ENCODE measurements around the gene C6orf120. TPM values are rescaled to one million over a fixed set of nuclear protein-coding genes. Genes with fewer than 3 reads are reported as not detected.

C6orf120 gene
- total and polyA plus RNA-seq, 2 of the 13 experiments (the other 11 are each of a cell fraction or from before 2014, with no cell fraction given) = 21.7 to 29.9 TPM

DNA sequence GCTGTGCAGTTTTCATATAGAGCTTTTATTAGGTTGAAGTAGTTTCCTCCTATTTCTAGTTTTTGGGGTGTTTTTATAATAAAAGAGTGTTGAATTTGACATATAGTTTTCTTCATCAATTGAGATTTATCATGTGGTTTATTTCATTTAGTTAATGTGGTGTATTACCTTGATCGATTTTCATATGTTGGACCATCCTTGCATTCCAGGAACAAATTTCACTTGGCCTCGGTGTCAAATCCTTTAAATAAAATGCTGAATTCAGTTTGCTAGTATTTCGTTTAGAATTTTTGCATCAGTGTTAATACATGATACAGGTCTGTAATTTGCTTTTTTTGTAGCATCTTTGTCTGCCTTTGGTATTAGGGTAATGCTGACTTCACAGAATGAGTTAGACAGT is 43.5 kb downstream of the C6orf120 start:
- H2AFZ ChIP-seq (ENCODE audit: low read length) = no peak overlapping the region
- H3K27me3 ChIP-seq (ENCODE audit: control insufficient read depth in 1 of 2, insufficient read depth in 2 of 2, low read length in 2 of 2) = peaks cover 0 to 2% of the 10 kb centered on the region in 2 experiments; a peak in 2 of 5 replicates
- ChIA-PET CTCF (ENCODE audit: low intra/inter-chr PET ratio, low total read pairs) (no interaction called here), POLR2A (no interaction called here)
- H4K20me1 ChIP-seq (ENCODE audit: insufficient read depth, low read length) = no peaks in the 10 kb centered on the region
- no peak overlapping the region for H3K4me2 ChIP-seq (ENCODE audit: low read depth, low read length)
- peaks cover 22% of the 10 kb centered on the region for H3K4me1 ChIP-seq (ENCODE audit: insufficient read depth, low read length)
- H3K27ac ChIP-seq (ENCODE audit: extremely low read length, insufficient read depth, low read length) = no peak overlapping the region
- H3K79me2 ChIP-seq (ENCODE audit: insufficient read depth, low read length) = peaks cover 11% of the 10 kb centered on the region
- DNase-seq (ENCODE audit: low spot score) (no peak), FAIRE-seq (no peak), ATAC-seq (no peak)
- in situ Hi-C loops (cut with HindIII; ENCODE audit: extremely low pct_ligation_motif_present, low pct_unique_long_range_greater_than_20kb) = no loop called here
- H3K36me3 ChIP-seq (replicated peaks in 1 of 2; ENCODE audit: control insufficient read depth in 1 of 2, insufficient read depth in 2 of 2, low read length in 2 of 2) = no peaks in the 10 kb centered on the region
- BruUV-seq (replicated peaks) = no TSS peak
- no peak overlapping the region for H3K4me3 ChIP-seq (replicated peaks in 1 of 3; ENCODE audit: insufficient read depth in 1 of 3, low read depth in 2 of 3, low read length in 3 of 3)
- H3K9me3 ChIP-seq (ENCODE audit: low read length) = no peaks in the 10 kb centered on the region
- intact Hi-C loops (cut with micrococcal nuclease; ENCODE audit: unreplicated experiment) = no loop called here
- no peak overlapping the region for H3K9ac ChIP-seq (ENCODE audit: insufficient read depth, low read depth, low read length)
- WGBS (ENCODE audit: low lambda C conversion rate) = 57% methylated on average over 3 of the region's 3 CpGs
- TF ChIP-seq MAFF (IDR thresholded peaks at IDR 0.05; ENCODE audit: low read depth, low read length) (peak; percentile 31; the same call in 1 of the 2 replicates), ZNF569 (CRISPR knock-in tag; IDR thresholded peaks at IDR 0.05; ENCODE audit: borderline replicate concordance) (no peak), MAFK (conservative IDR thresholded peaks at IDR 0.05 in 1 of 2, IDR thresholded peaks at IDR 0.05 in 1 of 2; ENCODE audit: low read length in 2 of 2) (0 out of 4 replicates have a peak, but pooled peaks of 1 of the 2 experiments have one; percentile 16), SNAPC2 (CRISPR knock-in tag; IDR thresholded peaks at IDR 0.05) (no peak)

- no peaks in the 10 kb centered on the region; a peak in 2 of 5 replicates for H3K27me3 ChIP-seq (ENCODE audit: control insufficient read depth in 1 of 2, insufficient read depth in 2 of 2, low read length in 2 of 2)
- intact Hi-C loops (cut with micrococcal nuclease; ENCODE audit: unreplicated experiment) = no loop called here
- H3K9me3 ChIP-seq (ENCODE audit: low read length) = no peaks in the 10 kb centered on the region
- ATAC-seq = no peak
- H3K4me1 ChIP-seq (ENCODE audit: insufficient read depth, low read length) = peaks cover 22% of the 10 kb centered on the region
- no peak for TF ChIP-seq ZNF550 (CRISPR knock-in tag; IDR thresholded peaks at IDR 0.05; ENCODE audit: borderline replicate concordance)
- TF ChIP-seq SAP130 (CRISPR knock-in tag; IDR thresholded peaks at IDR 0.05; ENCODE audit: low read depth) = 0 out of 2 replicates have a peak, but pooled peaks have one; percentile 18
- TF ChIP-seq PRMT3 (CRISPR knock-in tag; IDR thresholded peaks at IDR 0.05; ENCODE audit: borderline replicate concordance, low read depth) = no peak
- TF ChIP-seq IRF1 (CRISPR knock-in tag; IDR thresholded peaks at IDR 0.05; ENCODE audit: low read depth) = no peak
- no peak for TF ChIP-seq RFX1 (IDR thresholded peaks at IDR 0.05)
- peak; percentile 70; the same call in 1 of the 2 replicates for TF ChIP-seq ZBTB21 (CRISPR knock-in tag; IDR thresholded peaks at IDR 0.05)
- H2AFZ ChIP-seq (ENCODE audit: low read length) = no peak overlapping the region
- H4K20me1 ChIP-seq (ENCODE audit: insufficient read depth, low read length) = no peaks in the 10 kb centered on the region
- no peak overlapping the region for H3K9ac ChIP-seq (ENCODE audit: insufficient read depth, low read depth, low read length)
- DNase-seq (ENCODE audit: low spot score) = no peak
- H3K36me3 ChIP-seq (replicated peaks in 1 of 2; ENCODE audit: control insufficient read depth in 1 of 2, insufficient read depth in 2 of 2, low read length in 2 of 2) = no peaks in the 10 kb centered on the region
- BruUV-seq (replicated peaks) = no TSS peak
- in situ Hi-C loops (cut with HindIII; ENCODE audit: extremely low pct_ligation_motif_present, low pct_unique_long_range_greater_than_20kb) = no loop called here
- CTCF ChIA-PET (ENCODE audit: low intra/inter-chr PET ratio, low total read pairs) = no interaction called here
- FAIRE-seq = no peak
- H3K27ac ChIP-seq (ENCODE audit: extremely low read length, insufficient read depth, low read length) = no peak overlapping the region
- H3K79me2 ChIP-seq (ENCODE audit: insufficient read depth, low read length) = peaks cover 19% of the 10 kb centered on the region
- H3K4me3 ChIP-seq (replicated peaks in 1 of 3; ENCODE audit: insufficient read depth in 1 of 3, low read depth in 2 of 3, low read length in 3 of 3) = no peak overlapping the region
- POLR2A ChIA-PET = interaction anchor here (0.8 kb wide), 1 partner anchor 21 kb away, joined by 3 read pairs; no protein-coding TSS in a partner anchor
- 19% methylated on average over 1 of the region's 1 CpG for WGBS (ENCODE audit: low lambda C conversion rate)
- no peak overlapping the region for H3K4me2 ChIP-seq (ENCODE audit: low read depth, low read length)
Observed at GRCh38 chr6:169746556-169746955, 44.6 kb downstream of the C6orf120 start.
